ENCODE measurements around the gene CAPN2.

CAPN2 gene

DNA sequence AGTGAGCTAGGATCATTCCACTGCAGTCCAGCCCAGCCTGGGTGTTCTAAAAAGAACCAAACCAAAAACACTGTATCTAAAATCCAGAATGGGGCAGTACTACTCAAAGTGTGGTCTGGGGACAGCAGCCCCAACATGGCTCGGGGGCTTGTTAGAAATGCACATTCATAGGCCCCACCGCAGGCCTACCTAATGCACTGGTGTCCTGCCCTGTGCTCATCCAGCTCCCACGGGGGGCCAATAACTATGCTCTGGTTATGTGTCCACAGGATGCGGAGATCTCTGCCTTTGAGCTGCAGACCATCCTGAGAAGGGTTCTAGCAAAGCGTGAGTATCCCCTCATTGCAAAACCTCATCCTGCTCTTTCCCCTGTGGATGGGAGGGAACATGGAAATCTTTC is 51.5 kb downstream of the CAPN2 start:
- no peak for DNase-seq

DNA sequence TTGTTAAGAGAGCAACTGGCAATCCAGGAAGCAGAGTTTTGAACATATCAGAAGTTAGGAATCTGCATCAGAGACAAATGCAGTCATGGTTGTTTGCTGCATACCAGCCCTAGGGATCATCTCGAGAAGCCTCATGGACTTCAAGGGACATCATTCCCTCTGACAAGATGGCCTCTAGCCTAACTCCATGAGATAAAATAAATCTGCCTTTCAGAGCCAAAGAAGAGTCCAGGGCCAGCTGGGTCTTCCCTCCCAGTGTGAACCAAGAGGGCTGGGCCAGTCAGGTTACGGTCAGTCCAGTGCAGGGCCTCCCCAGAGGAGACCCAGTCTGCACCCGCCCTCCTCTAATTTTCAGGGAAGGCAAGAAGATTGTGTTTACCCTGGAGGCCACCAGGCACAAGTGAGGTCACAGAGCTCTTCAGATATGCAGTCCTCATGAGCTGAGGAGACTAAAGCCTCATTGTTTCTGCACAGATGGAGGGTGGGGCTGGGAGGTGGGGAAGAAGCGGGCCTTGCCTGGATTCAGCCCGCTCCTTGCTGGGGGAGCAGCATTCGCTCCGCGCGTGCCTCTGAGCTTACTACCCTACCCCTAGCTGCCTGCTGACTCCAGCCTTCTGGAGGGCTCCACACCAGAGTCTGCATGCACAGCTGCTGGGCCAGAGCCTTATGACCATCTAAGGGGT is 52.8 kb downstream of the CAPN2 start:
- DNase-seq = no peak

DNA sequence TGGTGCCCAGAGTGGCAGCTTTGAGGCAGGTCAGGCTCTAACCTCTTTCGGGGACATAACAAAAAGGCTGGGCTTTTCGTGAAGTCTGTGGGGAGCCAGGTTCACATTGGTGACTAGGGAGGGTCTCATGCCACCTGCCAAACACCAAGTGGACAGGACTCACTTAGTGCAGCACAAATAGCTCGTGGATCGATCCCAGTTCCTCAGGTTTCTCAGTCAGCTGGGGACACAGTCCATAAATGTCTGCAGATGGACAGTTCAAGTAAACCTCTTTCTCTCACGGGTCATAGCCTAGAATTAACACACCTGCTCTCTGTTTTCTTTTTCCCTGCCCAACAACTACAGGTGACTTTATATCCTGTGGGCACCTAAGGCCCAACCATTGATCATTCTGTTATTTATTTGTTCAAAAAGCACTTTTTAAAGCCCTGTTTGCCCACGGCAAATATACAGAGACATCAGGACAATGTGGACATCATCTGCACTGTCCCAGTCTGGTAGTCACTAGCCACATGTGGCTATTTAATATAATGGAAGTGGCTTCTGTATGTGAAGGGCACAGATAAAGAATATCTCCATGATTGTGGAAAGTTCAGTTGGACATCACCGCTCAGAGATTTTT is 53.5 kb downstream of the CAPN2 start:
- DNase-seq = no peak

DNA sequence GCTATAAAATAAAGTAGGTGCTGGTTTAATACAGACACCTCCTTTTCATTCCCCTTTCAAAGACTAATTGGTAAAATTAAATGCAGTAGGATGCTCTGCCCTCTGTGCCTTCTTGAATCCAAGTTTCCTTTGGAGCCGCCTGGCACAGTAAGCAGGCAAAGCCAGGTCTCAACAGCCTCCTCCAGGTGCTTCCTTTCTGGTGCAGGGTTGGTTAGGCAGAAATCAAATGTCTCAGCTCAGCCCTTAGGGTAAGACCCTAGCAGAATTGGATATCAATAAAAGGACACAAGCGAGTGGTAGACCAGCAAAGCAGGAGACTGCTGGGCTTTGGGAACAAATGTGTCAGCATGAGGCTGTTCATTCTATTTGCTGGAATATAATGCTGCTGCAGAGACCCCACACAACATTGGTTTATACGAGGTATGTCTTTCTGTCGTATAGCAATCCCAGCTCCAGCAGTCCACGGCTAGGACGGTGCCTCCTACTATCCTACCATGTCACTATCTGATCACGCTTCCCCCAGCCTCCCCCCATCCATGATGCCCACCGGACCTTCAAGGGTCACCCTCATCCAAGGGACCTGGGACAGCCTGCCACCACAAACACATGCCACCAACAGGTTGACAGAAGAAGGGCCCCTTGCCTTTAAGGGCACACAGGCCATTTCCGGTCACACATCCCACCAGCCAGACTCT is 58.4 kb downstream of the CAPN2 start:
- DNase-seq = no peak

DNA sequence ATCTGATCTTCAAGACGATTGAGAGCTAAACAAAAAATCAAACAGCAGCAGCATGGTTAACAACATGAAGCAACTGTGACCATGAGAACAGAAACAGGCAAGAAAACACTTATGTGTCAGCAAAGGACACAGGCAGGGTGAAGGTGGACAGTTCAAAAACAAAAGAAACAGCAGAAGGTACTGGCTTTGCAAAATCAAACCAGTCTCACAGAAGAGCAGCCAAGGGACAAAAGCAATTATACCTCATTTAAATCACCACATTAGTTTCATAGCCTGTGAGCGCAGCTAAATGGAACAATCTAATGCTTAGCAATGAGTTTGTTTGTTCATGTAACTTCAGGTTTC is 59.1 kb downstream of the CAPN2 start:
- DNase-seq = no peak

DNA sequence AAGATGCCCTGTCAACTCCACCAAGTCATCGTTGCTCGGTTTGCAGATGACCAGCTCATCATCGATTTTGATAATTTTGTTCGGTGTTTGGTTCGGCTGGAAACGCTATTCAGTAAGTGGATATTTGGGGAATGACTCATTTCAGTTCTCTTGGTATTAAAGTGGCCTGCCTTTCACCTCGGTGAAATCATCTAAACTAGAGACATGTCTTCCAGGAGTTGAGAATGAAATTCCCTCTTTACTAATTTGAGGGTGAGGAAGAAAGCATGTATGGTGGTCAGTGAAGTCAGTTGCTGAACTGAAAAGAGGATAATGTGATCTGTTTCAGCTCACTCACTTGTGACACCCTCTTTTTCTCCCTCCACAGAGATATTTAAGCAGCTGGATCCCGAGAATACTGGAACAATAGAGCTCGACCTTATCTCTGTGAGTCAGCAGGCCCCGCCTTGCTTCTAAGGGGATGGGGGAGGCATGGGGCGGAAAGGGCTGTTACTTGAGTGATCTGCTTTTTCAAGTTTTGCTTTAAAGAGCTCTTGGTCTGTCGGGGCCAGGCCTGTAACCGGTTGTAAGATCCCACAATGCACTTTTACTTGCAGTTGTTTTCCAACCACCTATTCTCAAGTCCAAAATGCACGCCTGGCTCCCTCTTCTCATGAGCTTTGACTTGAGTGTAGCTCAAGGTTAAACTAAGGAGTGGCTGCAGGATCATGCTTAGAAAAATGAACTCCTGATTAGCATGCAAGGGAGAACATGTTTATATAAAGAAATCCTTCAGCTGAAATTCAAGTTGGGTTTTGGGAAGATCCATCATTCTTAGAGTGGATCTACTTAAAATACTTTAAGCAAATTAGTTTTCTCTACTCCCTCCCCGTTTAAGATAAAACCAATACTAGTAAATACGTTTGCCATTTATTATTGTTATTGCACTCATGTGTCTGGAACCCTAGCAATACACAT is 59.8 kb downstream of the CAPN2 start:
- peak; percentile 80 for DNase-seq

DNA sequence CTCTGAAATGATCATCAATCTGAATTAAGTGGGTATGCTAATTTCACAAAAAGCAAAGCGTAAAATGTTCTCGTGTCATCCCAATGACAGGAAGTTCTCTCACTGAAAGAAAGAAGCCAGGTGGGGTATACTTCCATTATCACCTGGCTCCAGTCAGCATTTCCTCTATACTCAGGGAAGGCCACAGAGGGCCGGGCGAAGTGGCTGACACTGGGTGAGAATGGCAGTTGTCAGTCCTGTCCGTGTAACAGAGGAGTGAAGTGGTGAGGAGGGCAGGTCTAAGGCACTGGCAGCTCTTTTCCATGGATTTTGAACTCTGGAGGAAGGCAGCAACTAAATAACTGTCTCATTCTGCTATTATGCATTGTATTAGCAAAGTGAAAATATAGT is 60.4 kb downstream of the CAPN2 start:
- DNase-seq = no peak

DNA sequence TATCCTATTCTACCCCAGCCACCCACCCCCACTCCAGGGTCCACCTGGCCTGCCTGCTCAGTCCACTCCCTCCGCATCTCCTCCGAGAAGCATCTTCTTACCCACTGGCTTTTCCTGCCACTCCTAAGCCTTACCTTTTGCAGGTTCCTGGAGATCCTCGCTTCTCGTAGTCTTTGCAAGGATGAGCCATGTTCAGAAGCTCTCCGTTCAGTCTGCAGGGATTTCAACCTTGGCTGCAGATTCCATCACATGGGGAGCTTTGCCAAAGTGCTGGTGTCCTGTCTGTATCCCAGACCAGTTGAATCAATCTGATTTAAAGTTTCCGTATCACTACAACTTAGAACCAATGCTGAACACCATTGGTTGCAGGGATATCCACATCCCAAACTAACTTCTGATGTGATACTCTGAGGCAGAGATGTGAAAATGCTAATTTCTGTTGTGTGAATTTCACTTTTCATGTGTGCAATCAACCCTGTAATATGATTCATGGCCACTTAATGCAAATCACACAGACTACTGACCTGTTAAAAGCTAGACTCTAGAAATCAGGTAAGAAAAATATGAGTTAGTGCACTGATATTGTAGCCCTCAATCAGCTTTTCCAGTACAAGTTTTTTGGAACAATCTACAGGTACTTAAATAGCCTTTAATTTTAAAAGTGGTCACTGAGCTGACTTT is 61.9 kb downstream of the CAPN2 start:
- no peak for DNase-seq

DNA sequence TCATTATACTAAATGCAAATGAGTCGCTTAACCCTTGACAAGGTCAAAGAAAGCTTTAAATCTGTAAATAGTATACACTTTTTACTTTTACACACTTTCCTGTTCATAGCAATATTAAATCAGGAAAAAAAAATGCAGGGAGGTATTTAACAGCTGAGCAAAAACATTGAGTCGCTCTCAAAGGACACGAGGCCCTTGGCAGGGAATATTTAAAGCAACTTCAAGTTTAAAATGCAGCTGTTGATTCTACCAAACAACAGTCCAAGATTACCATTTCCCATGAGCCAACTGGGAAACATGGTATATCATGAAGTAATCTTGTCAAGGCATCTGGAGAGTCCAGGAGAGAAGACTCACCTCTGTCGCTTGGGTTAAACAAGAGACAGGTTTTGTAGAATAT is 62.7 kb downstream of the CAPN2 start:
- no peak for DNase-seq

DNA sequence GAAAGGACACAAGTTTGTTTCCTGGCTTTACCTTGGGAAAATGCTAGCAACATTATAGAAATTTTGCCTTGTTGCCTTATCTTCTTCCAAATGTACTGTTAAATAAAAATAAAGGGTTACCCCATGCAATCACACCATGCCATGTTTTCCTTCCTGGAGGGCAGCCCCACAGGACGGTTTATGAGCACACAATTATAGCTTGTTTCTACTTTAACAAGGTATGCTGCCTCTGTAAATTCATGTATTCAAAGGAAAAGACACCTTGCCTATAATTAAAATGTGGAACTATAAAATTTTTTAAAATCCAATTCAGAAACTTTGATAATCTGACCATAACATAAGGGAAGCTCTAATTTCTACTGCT is 63.4 kb downstream of the CAPN2 start:
- DNase-seq = no peak

DNA sequence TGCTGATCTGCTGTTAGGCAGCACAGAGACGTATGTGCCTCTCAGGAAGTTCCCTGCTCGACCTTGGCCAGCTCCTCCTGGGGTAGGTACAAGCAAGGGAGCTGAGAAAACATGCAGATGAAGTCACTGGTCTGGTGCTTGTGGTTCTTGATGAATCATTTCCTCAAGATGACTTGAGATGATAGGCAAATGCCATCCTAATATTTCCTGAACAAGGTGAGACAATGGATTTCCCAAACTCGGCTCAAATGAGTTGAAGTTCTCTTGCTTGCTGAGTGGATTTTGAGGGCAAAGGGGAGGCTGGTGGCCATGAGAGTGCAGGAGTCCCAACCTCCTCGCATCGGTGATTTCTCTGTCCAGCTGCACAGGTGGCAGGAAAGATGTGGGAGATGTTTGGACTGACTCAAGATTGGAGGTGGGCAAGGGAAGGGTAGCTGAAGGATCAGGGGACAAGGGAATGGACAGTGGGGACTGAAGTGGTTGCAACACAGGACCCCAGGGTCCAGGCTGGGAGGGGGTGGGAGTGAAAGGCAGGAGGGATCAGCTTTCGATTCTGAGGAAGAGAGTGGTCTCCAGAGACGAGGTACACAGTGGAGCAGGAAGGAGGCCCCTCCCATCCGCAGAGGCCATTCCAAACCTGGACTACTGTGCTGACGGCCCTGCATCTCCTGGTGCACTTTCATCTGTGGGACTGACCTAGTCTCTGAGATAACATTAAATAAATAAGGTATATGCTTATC is 63.9 kb downstream of the CAPN2 start:
- DNase-seq = peak; percentile 73

DNA sequence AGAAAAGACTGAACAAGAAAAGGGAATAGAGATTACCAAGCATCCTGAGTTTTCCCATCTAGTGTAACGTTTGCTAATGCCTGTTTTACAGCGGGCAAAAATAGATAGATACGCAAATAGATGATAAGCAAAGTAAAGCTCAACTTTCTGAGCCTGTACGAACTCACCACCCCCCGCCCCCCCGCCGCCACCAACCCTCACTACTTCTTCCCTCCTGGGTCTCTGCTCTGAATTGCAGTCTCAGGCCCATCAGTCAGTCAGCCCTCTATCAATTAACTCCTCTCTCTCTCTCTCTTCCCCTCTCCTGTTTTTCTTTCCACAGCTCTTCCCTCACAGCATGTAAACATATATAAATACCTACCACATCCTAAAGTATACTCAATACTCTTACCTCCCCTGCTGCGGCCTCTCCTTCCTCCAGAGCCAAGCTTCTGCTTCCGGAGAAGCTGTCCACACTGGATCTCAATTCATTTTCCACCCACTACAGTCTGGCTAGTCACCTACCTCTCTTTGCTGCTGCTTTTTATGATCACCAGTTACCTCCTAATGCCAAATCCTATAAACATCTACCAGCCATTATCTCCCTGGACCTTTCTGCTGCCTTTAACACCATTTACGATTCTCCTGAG is 64.6 kb downstream of the CAPN2 start:
- no peak for DNase-seq

DNA sequence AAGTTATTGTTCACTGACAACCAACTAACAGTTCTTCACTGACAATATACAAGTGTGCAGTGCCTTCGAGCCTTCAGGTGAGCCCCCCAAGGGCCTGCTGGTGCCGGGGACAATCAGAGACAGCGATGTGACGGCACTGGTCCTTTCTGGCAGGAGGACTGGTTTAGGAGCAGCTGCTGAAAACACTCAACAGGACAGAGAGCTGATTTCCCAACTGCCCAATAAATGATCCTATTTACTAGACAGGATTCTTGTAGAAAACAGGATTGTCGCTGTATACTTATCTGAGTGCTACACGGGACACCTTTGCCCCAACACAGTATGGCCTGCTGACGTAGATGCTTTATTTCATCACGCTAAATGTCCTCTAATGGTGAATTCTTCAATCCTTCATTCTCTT is 68.0 kb downstream of the CAPN2 start:
- no peak for DNase-seq

DNA sequence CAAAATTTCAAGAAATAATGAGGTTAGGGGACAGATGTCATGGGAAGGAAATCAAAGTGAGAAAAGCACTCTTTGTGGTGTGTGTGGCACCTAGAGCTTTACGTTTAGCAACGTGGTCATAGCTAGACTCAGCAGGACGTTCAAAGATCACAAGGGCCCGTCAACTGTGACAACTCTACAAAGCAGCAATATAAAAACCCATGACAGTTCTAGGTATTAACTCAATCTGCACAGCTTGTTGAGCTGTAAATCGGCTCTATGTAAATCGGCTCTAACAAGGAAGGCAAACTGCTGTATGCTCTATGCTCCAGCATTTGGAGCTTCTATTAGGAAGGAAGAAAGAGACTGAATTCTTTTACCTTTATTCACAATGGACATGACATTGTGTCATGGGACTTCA is 68.6 kb downstream of the CAPN2 start:
- DNase-seq = no peak

DNA sequence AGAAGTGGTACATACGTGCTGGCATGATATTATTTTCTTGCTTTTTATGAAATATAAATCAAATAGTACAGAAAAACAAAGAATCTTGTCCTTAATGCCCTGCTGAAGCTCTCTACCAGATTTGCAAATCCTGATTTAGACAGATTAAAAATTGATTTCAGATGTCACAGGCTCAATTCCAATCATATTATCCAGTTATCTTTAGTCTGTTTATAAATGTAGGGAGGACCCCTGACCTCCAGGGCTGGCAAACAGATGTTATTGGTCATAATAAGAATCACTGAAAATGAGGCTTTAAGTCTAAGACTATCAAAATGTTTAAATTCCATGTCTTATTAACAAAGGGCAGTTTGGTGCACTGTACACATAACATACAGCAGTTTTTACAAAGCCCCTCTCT is 71.3 kb downstream of the CAPN2 start:
- no peak for DNase-seq

DNA sequence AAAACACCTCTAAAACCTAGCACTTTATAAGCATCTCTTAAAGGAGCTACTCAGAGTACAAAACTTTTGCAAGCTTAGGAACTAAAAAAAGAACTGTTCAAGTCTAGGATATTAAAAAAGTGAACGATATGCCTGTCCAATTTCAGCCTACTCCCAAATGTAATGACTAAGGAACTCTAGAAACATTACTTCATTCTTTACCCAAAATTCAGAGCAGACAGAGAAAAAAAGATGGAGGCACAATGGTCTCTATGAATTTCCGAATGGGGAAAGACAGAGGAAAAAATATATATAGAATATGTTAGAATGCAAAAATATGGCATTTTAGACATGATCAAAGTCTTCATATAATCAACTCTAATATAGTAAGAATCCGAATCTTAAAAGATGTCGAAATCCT is 72.2 kb downstream of the CAPN2 start:
- DNase-seq = no peak

DNA sequence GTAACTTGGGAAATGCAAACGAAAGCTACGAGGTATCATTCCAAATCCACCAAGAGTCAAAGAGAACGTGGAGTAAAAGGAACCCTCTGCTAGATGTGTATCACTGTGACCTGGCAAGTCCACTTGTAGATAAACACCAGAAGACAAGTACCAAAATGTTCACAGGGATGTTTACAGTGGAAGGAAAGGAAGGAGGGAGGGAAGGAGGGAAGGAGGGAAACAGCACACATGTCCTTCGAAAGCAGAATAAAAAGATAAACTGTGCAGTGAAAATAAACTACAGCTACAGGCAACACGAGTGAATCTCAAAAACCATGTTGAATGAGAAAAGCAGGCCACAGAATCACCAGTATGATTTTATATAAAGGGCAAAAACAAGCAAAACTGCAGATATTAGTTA is 73.5 kb downstream of the CAPN2 start:
- no peak for DNase-seq

DNA sequence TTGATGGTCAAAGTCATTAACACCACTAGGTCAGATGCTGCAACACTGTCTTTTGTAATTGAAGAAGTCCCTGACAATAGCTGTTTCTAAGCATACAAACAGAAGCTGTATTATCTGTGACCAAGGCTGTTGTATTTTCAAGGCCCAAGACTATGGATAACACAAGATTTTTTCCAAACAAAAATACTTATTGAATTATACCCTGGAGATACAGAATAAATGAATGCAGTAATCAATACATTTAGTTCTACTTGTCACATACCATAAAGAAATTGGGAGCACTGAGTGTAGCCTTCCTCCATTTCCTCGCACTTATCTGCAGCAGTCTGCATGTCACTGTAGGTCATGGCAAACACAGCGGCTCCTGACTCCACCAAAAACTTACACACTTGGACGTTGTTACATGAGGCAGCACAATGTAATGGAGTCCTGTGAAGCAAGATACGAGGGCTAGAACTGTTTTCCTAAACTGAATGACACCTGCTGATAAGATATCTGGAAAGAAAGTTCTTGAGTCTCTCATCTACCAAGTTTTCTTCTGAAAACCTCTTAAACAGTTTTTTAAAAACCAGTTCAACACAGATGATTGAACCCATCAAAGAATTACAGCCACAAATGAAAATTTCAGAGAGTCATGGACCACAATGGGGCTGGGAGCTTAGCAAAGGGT is 76.5 kb downstream of the CAPN2 start:
- no peak for DNase-seq

DNA sequence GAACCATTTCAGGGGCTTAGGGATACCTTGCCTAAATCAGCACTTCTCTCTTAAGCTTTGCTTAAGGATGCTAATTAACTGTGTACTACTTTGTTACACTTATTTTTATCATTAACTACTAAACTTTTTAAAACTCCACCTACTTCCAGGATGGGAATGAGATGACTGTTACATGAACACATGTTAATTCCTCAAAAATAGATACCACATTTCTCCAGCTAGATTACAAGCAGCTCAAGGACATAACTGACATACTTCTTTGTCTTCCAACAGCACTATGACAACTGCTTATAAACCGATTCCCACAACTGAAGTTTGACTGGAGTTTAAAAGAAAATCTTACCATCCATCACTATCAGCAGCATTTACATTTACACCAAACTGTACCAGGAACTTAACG is 79.7 kb downstream of the CAPN2 start:
- DNase-seq = peak; percentile 11

DNA sequence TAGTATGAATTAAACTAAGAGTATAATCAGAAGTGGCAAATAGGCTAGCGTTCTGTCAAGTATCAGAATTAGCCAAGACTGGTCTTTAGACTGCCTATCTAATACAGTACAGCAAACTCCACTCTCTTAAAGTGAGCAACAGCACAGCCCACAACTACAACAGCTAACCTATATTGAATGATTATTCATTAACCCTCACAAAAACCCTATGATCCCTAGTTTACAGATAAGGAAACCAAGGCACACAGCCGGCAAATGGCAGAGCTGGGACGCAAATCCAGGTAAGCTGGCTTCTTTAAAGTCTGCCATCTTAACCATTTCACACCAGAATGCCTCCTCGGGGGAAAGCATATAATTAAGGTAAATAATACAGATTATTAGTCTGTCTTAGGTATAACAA is 81.4 kb downstream of the CAPN2 start:
- DNase-seq = no peak
